Endodermal cell (in vitro differentiated cells): ENCODE data around the gene RNF121. TPM values are rescaled to one million over a fixed set of nuclear protein-coding genes. Genes with fewer than 3 reads are reported as not detected.
"Not testable (repeated sequence)": the region's sequence is repeated elsewhere in the genome, so short reads cannot be mapped to it uniquely, and the experiment has no call there.

ENCODE experiments used
- DNase-seq: peaks from one replicate; pipeline ENCODE4 v3.0.0-alpha.2; 2017
- H3K27ac ChIP-seq: 2 replicates; pipeline ENCODE4 v1.5.1; 2013; ENCODE audit warnings: mild to moderate bottlenecking, low read depth, low read length, moderate library complexity
- H3K27me3 ChIP-seq: 2 replicates; pipeline ENCODE4 v1.6.1; 2013; ENCODE audit warnings: mild to moderate bottlenecking, low read length, moderate library complexity; ENCODE audit not compliant: insufficient read depth, control insufficient read depth, poor library complexity, severe bottlenecking
- H3K36me3 ChIP-seq: 2 replicates; pipeline ENCODE4 v1.7.0; 2013; ENCODE audit warnings: mild to moderate bottlenecking, low read length, moderate library complexity; ENCODE audit not compliant: control insufficient read depth, insufficient read depth
- H3K4me1 ChIP-seq: one replicate; pipeline ENCODE4 v1.7.0; 2013; ENCODE audit warnings: low read length; ENCODE audit not compliant: control insufficient read depth, insufficient read depth
- H3K4me3 ChIP-seq: 2 replicates; pipeline ENCODE4 v1.5.1; 2013; ENCODE audit warnings: mild to moderate bottlenecking, low read length, moderate library complexity
- H3K9ac ChIP-seq: 2 replicates; pipeline ENCODE4 v1.6.1; 2013; ENCODE audit warnings: mild to moderate bottlenecking, low read length, moderate library complexity; ENCODE audit not compliant: poor library complexity, severe bottlenecking; ENCODE audit errors: extremely low read depth
- H3K9me3 ChIP-seq: 2 replicates; pipeline ENCODE4 v1.6.1; 2013; ENCODE audit warnings: mild to moderate bottlenecking, low read length, moderate library complexity; ENCODE audit not compliant: control insufficient read depth
- H3K27ac Mint-ChIP-seq: 2 replicates; pipeline ENCODE4 v1.8.0; 2020; ENCODE audit warnings: mixed read lengths
- H3K27me3 Mint-ChIP-seq: 2 replicates; pipeline ENCODE4 v1.8.0; 2021; ENCODE audit warnings: mild to moderate bottlenecking, mixed read lengths; ENCODE audit not compliant: insufficient read depth
- H3K36me3 Mint-ChIP-seq: 2 replicates; pipeline ENCODE4 v1.8.0; 2020; ENCODE audit warnings: low read depth, mixed read lengths
- H3K4me1 Mint-ChIP-seq: 2 replicates; pipeline ENCODE4 v1.8.0; 2020; ENCODE audit warnings: mixed read lengths
- H3K4me3 Mint-ChIP-seq: 2 replicates; pipeline ENCODE4 v1.8.0; 2020; ENCODE audit warnings: mild to moderate bottlenecking, moderate library complexity, mixed read lengths
- H3K9me3 Mint-ChIP-seq: 2 replicates; pipeline ENCODE4 v1.8.0; 2020; ENCODE audit warnings: mild to moderate bottlenecking, mixed read lengths
- WGBS, 2 experiments: methylation state at CpG; one replicate each; pipeline versions ENCODE4 v1.1.5 to v1.1.7; 2013; ENCODE audit warnings: missing lambda C conversion rate in 2 of 2, mixed read lengths in 1 of 2; ENCODE audit not compliant: insufficient coverage in 1 of 2, insufficient read length in 1 of 2; 5-methylcytosine and 5-hydroxymethylcytosine counted together
- long read RNA-seq, 4 experiments: library from polyadenylated mRNA in 2 of 4; library from RNA in 1 of 4; library from capped mRNA in 1 of 4; stranded (forward) in 3 of 4; unstranded in 1 of 4; transcript quantifications; one replicate each; pipeline ENCODE4 v2.0.0, GENCODE V29; 2020 to 2021; ENCODE audit warnings: inconsistent platforms in 1 of 4
- polyA plus RNA-seq, 2 experiments: library from polyadenylated mRNA; stranded (reverse); fragments of 50-300 nt; gene quantifications; one replicate each; pipeline ENCODE4 v1.2.3, GENCODE V29; 2013
- total RNA-seq, 2 donors: library from RNA; stranded (reverse); fragmentation: NEBNext Ultra II Directional in 1 of 2; extraction: Animal tissue kit (Norgen Biotek cat#: 25700) in 1 of 2; gene quantifications; 2 replicates in 1 of 2; 3 replicates in 1 of 2; pipeline ENCODE4 v1.2.1, GENCODE V29; 2021
- TF ChIP-seq, protein P1 (sequence below): fragments of 200-600 bp; sonication (generic); conservative IDR thresholded peaks from 2 replicates; pipeline ENCODE4 v1.5.0; 2021; ENCODE audit warnings: antibody characterized with exemption, mild to moderate bottlenecking

RNF121 gene
- total RNA-seq: 10 to 100 TPM; 50.9 to 52.2 TPM
- 37.7 TPM for polyA plus RNA-seq (2013, experiment 1 of 2)
- 31.3 TPM for polyA plus RNA-seq (2013, experiment 2 of 2)
- long read RNA-seq, experiment 1, partial matches to known transcripts: 1 of 15 reads
- long read RNA-seq, experiment 1, other reads (novel, unspliced or antisense): 9 of 15 reads
- long read RNA-seq, experiment 2, transcript RNF121-211 (8 exons, 2,202 nt): minor isoform, 15 of 56 reads
- long read RNA-seq, experiment 2, transcript RNF121-201 (9 exons, 2,625 nt): major isoform, 24 of 56 reads
- long read RNA-seq, experiment 2, partial matches to known transcripts: 2 of 56 reads
- long read RNA-seq, experiment 2, other reads (novel, unspliced or antisense): 14 of 56 reads
- long read RNA-seq, experiment 3, transcript RNF121-201 (9 exons, 2,625 nt): major isoform, 14 of 35 reads
- long read RNA-seq, experiment 3, transcript RNF121-211 (8 exons, 2,202 nt): minor isoform, 7 of 35 reads
- long read RNA-seq, experiment 3, partial matches to known transcripts: 7 of 35 reads
- long read RNA-seq, experiment 3, other reads (novel, unspliced or antisense): 5 of 35 reads
- long read RNA-seq, experiment 4, transcript RNF121-201 (9 exons, 2,625 nt): major isoform, 24 of 39 reads
- long read RNA-seq, experiment 4, partial matches to known transcripts: 2 of 39 reads
- long read RNA-seq, experiment 4, other reads (novel, unspliced or antisense): 8 of 39 reads

DNA sequence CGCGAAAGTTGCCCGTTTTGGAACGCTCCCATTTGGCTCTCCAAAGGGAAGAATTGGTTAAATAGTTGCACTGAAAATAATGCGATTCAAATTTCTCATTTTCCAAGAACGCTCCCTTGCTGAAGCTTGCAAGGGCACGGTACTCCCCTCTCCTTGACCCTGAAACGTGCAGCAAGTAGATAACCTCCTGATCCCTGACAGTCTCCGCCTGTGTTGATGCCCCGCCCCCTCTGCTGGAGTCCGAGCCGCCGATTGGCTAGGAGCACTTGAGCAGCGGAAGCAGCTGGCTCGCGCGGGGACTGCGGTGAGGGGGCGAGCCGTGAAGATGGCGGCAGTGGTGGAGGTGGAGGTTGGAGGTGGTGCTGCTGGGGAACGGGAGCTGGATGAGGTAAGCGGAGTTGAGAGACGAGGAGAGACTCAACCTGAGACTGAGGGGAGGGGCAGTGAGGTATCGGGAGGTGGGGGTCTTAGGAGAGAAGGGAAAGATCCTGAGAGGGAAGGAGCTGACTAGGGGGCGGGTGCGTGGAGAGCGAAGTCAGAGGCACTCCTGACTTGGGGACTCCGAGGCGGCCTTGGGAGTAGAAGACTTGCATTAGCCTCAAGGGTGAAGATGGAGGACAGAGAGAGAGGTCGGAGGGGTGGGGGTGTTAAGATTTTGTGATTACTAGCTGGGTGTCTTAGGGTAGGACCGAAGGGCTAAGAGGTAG, at the start of gene RNF121:
TSS of gene RNF121 (plus strand) at position 310 of the 707 bp plus-strand sequence. CDS start at position 326, 16 bp downstream.
- peaks cover 12% of the 10 kb centered on the region for H3K36me3 Mint-ChIP-seq
- WGBS, 2 experiments: 0% methylated on average over 17 to 32 of the region's 32 CpGs
- Histone ChIP-seq H3K4me3 (peak within 1 kb of the TSS; percentile 100), H3K36me3 (peaks cover 6% of the 10 kb centered on the region), H3K9ac (peak within 1 kb of the TSS; percentile 93), H3K9me3 (no peaks in the 10 kb centered on the region), H3K4me1 (no peaks in the 10 kb centered on the region), H3K27me3 (no peaks in the 10 kb centered on the region), H3K27ac (peak within 1 kb of the TSS; percentile 90)
- TF ChIP-seq, protein P1, sequence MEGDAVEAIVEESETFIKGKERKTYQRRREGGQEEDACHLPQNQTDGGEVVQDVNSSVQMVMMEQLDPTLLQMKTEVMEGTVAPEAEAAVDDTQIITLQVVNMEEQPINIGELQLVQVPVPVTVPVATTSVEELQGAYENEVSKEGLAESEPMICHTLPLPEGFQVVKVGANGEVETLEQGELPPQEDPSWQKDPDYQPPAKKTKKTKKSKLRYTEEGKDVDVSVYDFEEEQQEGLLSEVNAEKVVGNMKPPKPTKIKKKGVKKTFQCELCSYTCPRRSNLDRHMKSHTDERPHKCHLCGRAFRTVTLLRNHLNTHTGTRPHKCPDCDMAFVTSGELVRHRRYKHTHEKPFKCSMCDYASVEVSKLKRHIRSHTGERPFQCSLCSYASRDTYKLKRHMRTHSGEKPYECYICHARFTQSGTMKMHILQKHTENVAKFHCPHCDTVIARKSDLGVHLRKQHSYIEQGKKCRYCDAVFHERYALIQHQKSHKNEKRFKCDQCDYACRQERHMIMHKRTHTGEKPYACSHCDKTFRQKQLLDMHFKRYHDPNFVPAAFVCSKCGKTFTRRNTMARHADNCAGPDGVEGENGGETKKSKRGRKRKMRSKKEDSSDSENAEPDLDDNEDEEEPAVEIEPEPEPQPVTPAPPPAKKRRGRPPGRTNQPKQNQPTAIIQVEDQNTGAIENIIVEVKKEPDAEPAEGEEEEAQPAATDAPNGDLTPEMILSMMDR: no peak
- peak; percentile 99 for DNase-seq
- peak within 1 kb of the TSS; percentile 99 for H3K4me3 Mint-ChIP-seq
- H3K4me1 Mint-ChIP-seq: peaks cover 15% of the 10 kb centered on the region
- H3K27ac Mint-ChIP-seq: peak within 1 kb of the TSS; percentile 100
- no peaks in the 10 kb centered on the region for H3K27me3 Mint-ChIP-seq
- H3K9me3 Mint-ChIP-seq: no peaks in the 10 kb centered on the region

DNA sequence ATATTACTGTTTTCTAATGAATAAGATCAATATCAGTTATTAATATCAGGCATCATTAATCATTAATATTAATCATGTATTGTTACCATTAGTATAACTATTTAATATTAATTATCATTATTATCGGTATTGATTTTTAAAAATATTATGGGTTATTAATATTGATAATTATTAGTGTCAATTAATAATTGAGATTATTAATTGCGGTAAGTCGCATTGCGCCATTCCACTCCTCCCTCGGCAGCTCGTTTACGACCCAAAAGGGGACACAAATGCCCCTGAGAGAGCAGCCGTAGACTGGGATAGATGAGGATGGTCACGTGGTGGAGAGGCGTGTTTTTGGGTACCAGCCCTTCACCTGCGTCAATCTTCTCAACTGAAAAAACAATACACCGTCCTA, 43.0 kb upstream of the RNF121 start:
- not testable (repeated sequence) for H3K4me3 Mint-ChIP-seq, H3K9ac ChIP-seq, H3K4me1 Mint-ChIP-seq, DNase-seq, H3K4me1 ChIP-seq, H3K36me3 Mint-ChIP-seq, H3K36me3 ChIP-seq, H3K4me3 ChIP-seq, H3K9me3 ChIP-seq, H3K27ac Mint-ChIP-seq, H3K27me3 Mint-ChIP-seq, H3K27ac ChIP-seq, H3K27me3 ChIP-seq, H3K9me3 Mint-ChIP-seq
- 95 to 96% methylated on average over 8 to 11 of the region's 12 CpGs for WGBS, 2 experiments

DNA sequence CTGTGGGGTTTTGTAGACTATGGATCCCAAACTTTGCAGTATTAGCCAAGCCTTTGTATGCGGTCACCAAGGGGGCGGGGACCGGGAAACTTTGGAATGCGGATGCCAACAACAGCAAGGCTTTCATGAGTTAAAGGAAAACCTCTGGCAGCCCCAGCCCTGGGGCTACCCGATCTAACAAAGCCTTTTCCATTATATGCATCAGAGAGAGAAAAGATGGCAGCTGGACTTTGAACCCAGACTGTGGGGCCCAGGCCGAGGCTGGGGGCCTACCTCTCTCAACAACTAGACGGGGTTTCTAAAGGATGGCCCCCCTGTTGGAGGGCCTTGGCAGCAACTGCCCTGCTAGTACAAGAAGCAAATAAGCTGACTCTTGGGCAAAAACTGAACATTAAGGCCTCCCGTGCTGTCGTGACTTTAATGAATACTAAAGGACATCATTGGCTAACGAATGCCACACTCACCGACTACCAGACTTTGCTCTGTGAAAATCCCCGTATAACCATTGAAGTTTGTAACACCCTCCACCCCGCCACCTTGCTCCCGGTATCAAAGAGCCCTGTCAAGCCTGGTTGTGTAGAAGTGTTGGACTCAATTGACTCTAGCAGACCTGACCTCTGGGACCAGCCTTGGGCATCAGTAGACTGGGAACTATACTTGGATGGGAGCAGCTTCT, 40.4 kb upstream of the RNF121 start:
- H3K9me3 Mint-ChIP-seq, H3K9me3 ChIP-seq, H3K4me1 ChIP-seq, H3K36me3 Mint-ChIP-seq, H3K27ac ChIP-seq, H3K4me3 Mint-ChIP-seq, H3K4me3 ChIP-seq, H3K27me3 ChIP-seq, H3K9ac ChIP-seq, H3K36me3 ChIP-seq, H3K27me3 Mint-ChIP-seq, H3K4me1 Mint-ChIP-seq: not testable (repeated sequence)
- DNase-seq: peak; percentile 74
- H3K27ac Mint-ChIP-seq: peak overlapping the region; percentile 74
- 90% methylated on average over 12 to 14 of the region's 14 CpGs for WGBS, 2 experiments

DNA sequence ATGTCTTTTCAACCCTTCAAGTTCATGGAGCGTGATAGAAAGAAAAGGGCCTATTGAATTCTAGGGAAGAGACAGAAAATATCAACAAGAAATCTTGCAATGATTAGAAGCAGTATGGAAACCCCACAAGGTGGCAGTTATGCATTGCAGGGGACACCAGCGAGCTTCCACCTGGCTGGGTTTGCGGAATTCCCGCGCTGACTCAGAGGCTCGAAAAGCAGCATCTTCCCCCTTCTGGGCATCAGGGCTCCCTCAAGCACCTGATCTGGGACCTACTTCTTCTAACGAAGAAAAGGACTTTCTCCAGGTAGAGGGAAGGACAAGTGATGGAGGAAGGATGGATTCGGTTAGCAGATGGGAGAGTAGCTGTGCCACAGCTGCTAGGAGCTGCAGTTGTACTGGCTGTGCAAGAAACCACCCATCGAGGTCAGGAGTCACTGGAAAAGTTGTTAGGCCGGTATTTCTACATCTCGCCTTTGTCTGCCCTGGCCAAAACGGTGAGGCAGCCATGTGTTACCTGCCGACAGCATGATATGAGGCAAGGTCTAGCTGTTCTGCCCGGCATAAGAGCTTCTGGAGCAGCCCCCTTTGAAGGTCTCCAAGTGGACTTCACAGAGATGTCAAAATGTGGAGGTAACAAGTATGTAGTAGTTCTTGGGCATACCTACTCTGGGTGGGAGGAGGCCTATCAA, 39.5 kb upstream of the RNF121 start:
- not testable (repeated sequence) for H3K4me3 ChIP-seq, H3K9me3 ChIP-seq, H3K27me3 Mint-ChIP-seq, H3K9ac ChIP-seq, H3K4me1 Mint-ChIP-seq, H3K4me1 ChIP-seq, H3K27ac Mint-ChIP-seq, H3K27me3 ChIP-seq, H3K27ac ChIP-seq, H3K36me3 Mint-ChIP-seq, H3K4me3 Mint-ChIP-seq, H3K9me3 Mint-ChIP-seq, H3K36me3 ChIP-seq
- peak; percentile 43 for DNase-seq
- WGBS, 2 experiments: 92 to 97% methylated on average over 10 to 13 of the region's 14 CpGs
